ENCODE measurements around the gene KLF7.

Gene KLF7

GRCh38 chr2:207123335-207123744 is 42.4 kb downstream of the KLF7 start:
- no peak for DNase-seq

GRCh38 chr2:207122651-207123334 is 43.0 kb downstream of the KLF7 start:
- DNase-seq: no peak

GRCh38 chr2:207121784-207122183 is 44.0 kb downstream of the KLF7 start:
- DNase-seq: no peak

GRCh38 chr2:207119048-207119447 is 46.7 kb downstream of the KLF7 start:
- no peak for DNase-seq

GRCh38 chr2:207117668-207118067 is 48.1 kb downstream of the KLF7 start:
- no peak for DNase-seq

GRCh38 chr2:207115715-207116364 is 49.9 kb downstream of the KLF7 start:
- no peak for DNase-seq

- no peak for DNase-seq
Measured at GRCh38 chr2:207113414-207113813, 52.3 kb downstream of the KLF7 start.

- no peak for DNase-seq
Measured at GRCh38 chr2:207112785-207113184, 53.0 kb downstream of the KLF7 start.

GRCh38 chr2:207112383-207112782 is 53.4 kb downstream of the KLF7 start:
- DNase-seq: no peak

GRCh38 chr2:207111757-207112156 is 54.0 kb downstream of the KLF7 start:
- no peak for DNase-seq

- peak; percentile 12 for DNase-seq
Measured at GRCh38 chr2:207110715-207111114, 55.0 kb downstream of the KLF7 start.

- no peak for DNase-seq
Measured at GRCh38 chr2:207110310-207110709, 55.4 kb downstream of the KLF7 start.

GRCh38 chr2:207109768-207110167 is 56.0 kb downstream of the KLF7 start:
- no peak for DNase-seq

- DNase-seq: no peak
Measured at GRCh38 chr2:207108440-207108839, 57.3 kb downstream of the KLF7 start.

- no peak for DNase-seq
Measured at GRCh38 chr2:207107551-207107950, 58.2 kb downstream of the KLF7 start.

- no peak for DNase-seq
Measured at GRCh38 chr2:207107131-207107530, 58.6 kb downstream of the KLF7 start.

- DNase-seq: no peak
Measured at GRCh38 chr2:207103132-207103531, 62.6 kb downstream of the KLF7 start.

- DNase-seq: no peak
Measured at GRCh38 chr2:207101984-207102383, 63.8 kb downstream of the KLF7 start.

- DNase-seq: no peak
Measured at GRCh38 chr2:207097278-207097677, 68.5 kb downstream of the KLF7 start.

GRCh38 chr2:207095963-207096362 is 69.8 kb downstream of the KLF7 start:
- no peak for DNase-seq

- DNase-seq: no peak
Measured at GRCh38 chr2:207093234-207093633, 72.5 kb downstream of the KLF7 start.

- DNase-seq: no peak
Measured at GRCh38 chr2:207092818-207093217, 72.9 kb downstream of the KLF7 start.

- peak; percentile 45 for DNase-seq
Measured at GRCh38 chr2:207091928-207092327, 73.8 kb downstream of the KLF7 start.

GRCh38 chr2:207091176-207091575 is 74.6 kb downstream of the KLF7 start:
- no peak for DNase-seq

- no peak for DNase-seq
Measured at GRCh38 chr2:207090389-207090788, 75.4 kb downstream of the KLF7 start.

Measured in suppressor macrophage treated with lipopolysaccharide for 4 hours (primary cell).